H9 (cell line): ENCODE results near the gene HMGCLL1. TPM values are rescaled to one million over a fixed set of nuclear protein-coding genes. Genes with fewer than 3 reads are reported as not detected.

Source experiments
- DNase-seq: peaks from one replicate; pipeline ENCODE4 v3.0.0-alpha.2; 2017
- H2AFZ ChIP-seq: one replicate; pipeline ENCODE4 v1.6.1; 2013; ENCODE audit warnings: mild to moderate bottlenecking, low read length, control low read depth, moderate library complexity
- H2AK5ac ChIP-seq: 2 replicates; pipeline ENCODE4 v1.6.1; 2013; ENCODE audit warnings: low read length, control low read depth, mixed read lengths; ENCODE audit not compliant: insufficient read length
- H2BK120ac ChIP-seq: one replicate; pipeline ENCODE4 v1.6.1; 2013; ENCODE audit warnings: low read depth, mild to moderate bottlenecking, low read length, control low read depth, inconsistent platforms; ENCODE audit not compliant: poor library complexity, severe bottlenecking
- H2BK12ac ChIP-seq: 2 replicates; pipeline ENCODE4 v1.6.1; 2013; ENCODE audit warnings: low read length, control low read depth, mixed read lengths, low read depth; ENCODE audit not compliant: insufficient read length
- H2BK15ac ChIP-seq: 2 replicates; pipeline ENCODE4 v1.6.1; 2013; ENCODE audit warnings: low read depth, low read length, control low read depth
- H2BK20ac ChIP-seq: one replicate; pipeline ENCODE4 v1.6.1; 2013; ENCODE audit warnings: low read depth, mild to moderate bottlenecking, low read length, control low read depth, inconsistent platforms; ENCODE audit not compliant: poor library complexity, severe bottlenecking
- H2BK5ac ChIP-seq: 2 replicates; pipeline ENCODE4 v1.6.1; 2013; ENCODE audit warnings: low read length, control low read depth, mixed read lengths; ENCODE audit not compliant: insufficient read length
- H3K14ac ChIP-seq: 2 replicates; pipeline ENCODE4 v1.6.1; 2013; ENCODE audit warnings: low read length, control low read depth; ENCODE audit not compliant: insufficient read depth
- H3K18ac ChIP-seq: 2 replicates; pipeline ENCODE4 v1.6.1; 2013; ENCODE audit warnings: low read depth, mild to moderate bottlenecking, mixed read lengths, low read length, control low read depth; ENCODE audit not compliant: insufficient read length
- H3K23ac ChIP-seq: 2 replicates; pipeline ENCODE4 v1.6.1; 2013; ENCODE audit warnings: low read length, control low read depth, mixed read lengths, low read depth; ENCODE audit not compliant: insufficient read length
- H3K23me2 ChIP-seq: 2 replicates; pipeline ENCODE4 v1.6.1; 2013; ENCODE audit warnings: low read depth, mild to moderate bottlenecking, mixed read lengths, low read length, control low read depth; ENCODE audit not compliant: insufficient read length, poor library complexity, severe bottlenecking
- H3K27ac ChIP-seq: 2 replicates; pipeline ENCODE4 v1.5.1; 2013; ENCODE audit warnings: low read length, control low read depth, mixed read lengths, low read depth; ENCODE audit not compliant: insufficient read length
- H3K27me3 ChIP-seq: 2 replicates; pipeline ENCODE4 v1.6.1; 2013; ENCODE audit warnings: low read length, control low read depth, inconsistent platforms; ENCODE audit not compliant: insufficient read depth
- H3K4ac ChIP-seq: 2 replicates; pipeline ENCODE4 v1.6.1; 2013; ENCODE audit warnings: low read depth, mild to moderate bottlenecking, control low read depth, inconsistent platforms, low read length, moderate library complexity
- H3K4me1 ChIP-seq: 2 replicates; pipeline ENCODE4 v1.6.1; 2013; ENCODE audit warnings: low read length, control low read depth, inconsistent platforms; ENCODE audit not compliant: insufficient read depth
- H3K4me2 ChIP-seq: 2 replicates; pipeline ENCODE4 v1.6.1; 2013; ENCODE audit warnings: low read length, control low read depth, mixed read lengths; ENCODE audit not compliant: insufficient read length, insufficient read depth
- H3K56ac ChIP-seq: 2 replicates; pipeline ENCODE4 v1.6.1; 2013; ENCODE audit warnings: low read depth, mild to moderate bottlenecking, mixed read lengths, low read length, control low read depth; ENCODE audit not compliant: insufficient read length
- H3K79me1 ChIP-seq: 2 replicates; pipeline ENCODE4 v1.6.1; 2013; ENCODE audit warnings: low read depth, mild to moderate bottlenecking, moderate library complexity, low read length, control low read depth, inconsistent platforms; ENCODE audit not compliant: insufficient read depth, poor library complexity, severe bottlenecking
- H3K79me2 ChIP-seq: 2 replicates; pipeline ENCODE4 v1.6.1; 2013; ENCODE audit warnings: low read length, control low read depth, inconsistent platforms; ENCODE audit not compliant: insufficient read depth
- H3K9ac ChIP-seq: 2 replicates; pipeline ENCODE4 v1.6.1; 2013; ENCODE audit warnings: low read length, control low read depth, mixed read lengths; ENCODE audit not compliant: insufficient read length; ENCODE audit errors: extremely low read depth
- H3K9me3 ChIP-seq: one replicate; pipeline ENCODE4 v1.6.1; 2013; ENCODE audit warnings: low read depth, low read length, inconsistent platforms; ENCODE audit not compliant: control insufficient read depth
- H3T11ph ChIP-seq: one replicate; pipeline ENCODE4 v1.6.1; 2013; ENCODE audit warnings: mild to moderate bottlenecking, low read length, control low read depth, inconsistent platforms
- H4K20me1 ChIP-seq: one replicate; pipeline ENCODE4 v1.6.1; 2013; ENCODE audit not compliant: control insufficient read depth, insufficient read length, insufficient read depth
- H4K5ac ChIP-seq: 2 replicates; pipeline ENCODE4 v1.6.1; 2013; ENCODE audit warnings: low read depth, mild to moderate bottlenecking, mixed read lengths, low read length, control low read depth; ENCODE audit not compliant: insufficient read length
- H4K8ac ChIP-seq: replicated peaks from 2 replicates; pipeline ENCODE4 v1.6.1; 2013; ENCODE audit warnings: low read length, control low read depth, mixed read lengths, low read depth; ENCODE audit not compliant: insufficient read length
- H4K91ac ChIP-seq: 2 replicates; pipeline ENCODE4 v1.6.1; 2013; ENCODE audit warnings: low read depth, mild to moderate bottlenecking, moderate library complexity, mixed read lengths, low read length, control low read depth; ENCODE audit not compliant: insufficient read length
- H3K27ac Mint-ChIP-seq, 3 experiments: 2 replicates in 2 of 3; 3 replicates in 1 of 3; pipeline ENCODE4 v1.8.0; 2020 to 2021; ENCODE audit warnings: mixed read lengths in 3 of 3, mild to moderate bottlenecking in 1 of 3, moderate library complexity in 1 of 3
- H3K27me3 Mint-ChIP-seq: 2 replicates; pipeline ENCODE4 v1.8.0; 2021; ENCODE audit warnings: low read depth, mild to moderate bottlenecking, moderate library complexity, mixed read lengths
- H3K36me3 Mint-ChIP-seq, 3 experiments: 2 replicates in 2 of 3; 3 replicates in 1 of 3; pipeline ENCODE4 v1.8.0; 2020 to 2021; ENCODE audit warnings: low read depth in 3 of 3, mixed read lengths in 3 of 3; ENCODE audit not compliant: insufficient read depth in 1 of 3
- H3K4me1 Mint-ChIP-seq, 2 experiments: 2 replicates each; pipeline ENCODE4 v1.8.0; 2020; ENCODE audit warnings: mixed read lengths in 2 of 2
- H3K4me3 Mint-ChIP-seq, 2 experiments: 2 replicates in 1 of 2; 3 replicates in 1 of 2; pipeline ENCODE4 v1.8.0; 2020 to 2021; ENCODE audit warnings: mild to moderate bottlenecking in 2 of 2, mixed read lengths in 2 of 2, moderate library complexity in 1 of 2
- H3K9me3 Mint-ChIP-seq, 2 experiments: 2 replicates in 1 of 2; 3 replicates in 1 of 2; pipeline ENCODE4 v1.8.0; 2020; ENCODE audit warnings: mild to moderate bottlenecking in 2 of 2, mixed read lengths in 2 of 2, moderate library complexity in 1 of 2
- WGBS: extraction: QIAGEN DNeasy Blood & Tissue Kit; methylation state at CpG from one replicate; pipeline ENCODE4 v1.1.7; 2013; ENCODE audit warnings: missing lambda C conversion rate, low lambda C conversion rate, mixed read lengths; ENCODE audit not compliant: insufficient read length; ENCODE audit errors: extremely low coverage; 5-methylcytosine and 5-hydroxymethylcytosine counted together
- total RNA-seq: library from RNA; stranded (reverse); gene quantifications from 2 replicates; pipeline ENCODE4 v1.2.1, GENCODE V29; 2021
- TF ChIP-seq, protein P1 (sequence below): fragments of 200-600 bp; sonication (generic); conservative IDR thresholded peaks from 3 replicates; pipeline ENCODE4 v1.8.0; 2021; ENCODE audit warnings: antibody characterized with exemption, mild to moderate bottlenecking

The HMGCLL1 gene
- total RNA-seq, 1 experiment from 2014 or later: 0.24 TPM

- H4K8ac ChIP-seq: no peak overlapping the region
Observed at GRCh38 chr6:55445648-55446204, 133.3 kb downstream of the HMGCLL1 start.

More at GRCh38 chr6:55445648-55446204, 133.3 kb downstream of the HMGCLL1 start:
- TF ChIP-seq, protein P1, sequence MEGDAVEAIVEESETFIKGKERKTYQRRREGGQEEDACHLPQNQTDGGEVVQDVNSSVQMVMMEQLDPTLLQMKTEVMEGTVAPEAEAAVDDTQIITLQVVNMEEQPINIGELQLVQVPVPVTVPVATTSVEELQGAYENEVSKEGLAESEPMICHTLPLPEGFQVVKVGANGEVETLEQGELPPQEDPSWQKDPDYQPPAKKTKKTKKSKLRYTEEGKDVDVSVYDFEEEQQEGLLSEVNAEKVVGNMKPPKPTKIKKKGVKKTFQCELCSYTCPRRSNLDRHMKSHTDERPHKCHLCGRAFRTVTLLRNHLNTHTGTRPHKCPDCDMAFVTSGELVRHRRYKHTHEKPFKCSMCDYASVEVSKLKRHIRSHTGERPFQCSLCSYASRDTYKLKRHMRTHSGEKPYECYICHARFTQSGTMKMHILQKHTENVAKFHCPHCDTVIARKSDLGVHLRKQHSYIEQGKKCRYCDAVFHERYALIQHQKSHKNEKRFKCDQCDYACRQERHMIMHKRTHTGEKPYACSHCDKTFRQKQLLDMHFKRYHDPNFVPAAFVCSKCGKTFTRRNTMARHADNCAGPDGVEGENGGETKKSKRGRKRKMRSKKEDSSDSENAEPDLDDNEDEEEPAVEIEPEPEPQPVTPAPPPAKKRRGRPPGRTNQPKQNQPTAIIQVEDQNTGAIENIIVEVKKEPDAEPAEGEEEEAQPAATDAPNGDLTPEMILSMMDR: peak; percentile 77
- Histone ChIP-seq H3K23me2 (no peaks in the 10 kb centered on the region), H3K79me1 (no peaks in the 10 kb centered on the region), H4K20me1 (no peaks in the 10 kb centered on the region), H3K79me2 (no peaks in the 10 kb centered on the region), H4K5ac (no peak overlapping the region), H3K9ac (no peak overlapping the region), H3K56ac (no peak overlapping the region), H3T11ph (no peak overlapping the region), H2AK5ac (no peak overlapping the region), H3K4me1 (no peaks in the 10 kb centered on the region), H3K18ac (no peak overlapping the region), H2BK5ac (no peak overlapping the region), H2BK12ac (no peak overlapping the region), H3K4ac (no peak overlapping the region), H2BK15ac (no peak overlapping the region), H3K27me3 (no peaks in the 10 kb centered on the region), H3K27ac (no peak overlapping the region), H3K9me3 (no peaks in the 10 kb centered on the region), H2BK120ac (no peak overlapping the region), H3K4me2 (no peak overlapping the region), H2AFZ (no peak overlapping the region), H3K14ac (no peak overlapping the region), H2BK20ac (no peak overlapping the region), H4K91ac (no peak overlapping the region), H3K23ac (no peak overlapping the region)
- Mint-ChIP-seq H3K27ac (no peak overlapping the region), H3K9me3 (no peaks in the 10 kb centered on the region), H3K4me1 (no peaks in the 10 kb centered on the region), H3K36me3 (no peaks in the 10 kb centered on the region), H3K4me3 (no peak overlapping the region), H3K27me3 (no peaks in the 10 kb centered on the region)
- WGBS: no CpG with 5 or more reads among the region's 1 CpG
- DNase-seq: no peak
